IMR-90 (cell line): ENCODE results near the gene DHRS7C. TPM values are rescaled to one million over a fixed set of nuclear protein-coding genes. Genes with fewer than 3 reads are reported as not detected.

Experiments
- ATAC-seq: fragments of 200-7000 bp; cut with Tn5 transposase; 2 replicates; pipeline ENCODE4 v1.9.1; 2020; ENCODE audit warnings: low read depth, mild to moderate bottlenecking, moderate library complexity
- BruUV-seq: library from RNA; stranded (reverse); fragments of 400-500 nt; replicated peaks from 2 replicates; lab custom pipeline; 2021; lab: Mats Ljungman, UMichigan
- CTCF ChIA-PET: fragments of 300-600 bp; formaldehyde crosslinking; extraction: SDS; loops from one replicate; lab custom pipeline; 2021; ENCODE audit warnings: antibody characterized with exemption; lab: Yijun Ruan, JAX
- POLR2A ChIA-PET: fragments of 300-600 bp; sonication (Branson Sonifier 250); formaldehyde crosslinking; loops from one replicate; lab custom pipeline; 2022; ENCODE audit warnings: antibody characterized with exemption; ENCODE audit not compliant: unreplicated experiment; lab: Charles Lee
- DNase-seq: peaks from one replicate; pipeline ENCODE4 v3.0.0; 2013
- H2AFZ ChIP-seq: replicated peaks from 2 replicates; pipeline ENCODE3; 2013; ENCODE audit warnings: low read length, mild to moderate bottlenecking; ENCODE audit not compliant: poor library complexity
- H2AK5ac ChIP-seq: 2 replicates; pipeline ENCODE4 v1.6.1; 2013; ENCODE audit warnings: low read depth, low read length, inconsistent platforms
- H2AK9ac ChIP-seq: replicated peaks from 2 replicates; pipeline ENCODE3; 2013; ENCODE audit warnings: mild to moderate bottlenecking, low read depth, low read length, moderate library complexity; ENCODE audit not compliant: poor library complexity
- H2BK120ac ChIP-seq: 2 replicates; pipeline ENCODE4 v1.6.1; 2013; ENCODE audit warnings: low read depth, low read length, inconsistent platforms
- H2BK15ac ChIP-seq: 3 replicates; pipeline ENCODE4 v1.6.1; 2013; ENCODE audit warnings: low read depth, low read length, inconsistent platforms
- H2BK20ac ChIP-seq: 2 replicates; pipeline ENCODE4 v1.6.1; 2013; ENCODE audit warnings: low read depth, mild to moderate bottlenecking, inconsistent platforms, low read length, moderate library complexity
- H2BK5ac ChIP-seq: 2 replicates; pipeline ENCODE4 v1.6.1; 2013; ENCODE audit warnings: mild to moderate bottlenecking, low read depth, low read length, inconsistent platforms; ENCODE audit not compliant: poor library complexity, severe bottlenecking
- H3K14ac ChIP-seq: replicated peaks from 2 replicates; pipeline ENCODE4 v1.6.1; 2013; ENCODE audit warnings: low read depth, low read length, inconsistent platforms
- H3K18ac ChIP-seq: 2 replicates; pipeline ENCODE4 v1.6.1; 2013; ENCODE audit warnings: low read depth, low read length, control low read depth
- H3K23ac ChIP-seq: 2 replicates; pipeline ENCODE4 v1.6.1; 2013; ENCODE audit warnings: low read depth, low read length, inconsistent platforms
- H3K27ac ChIP-seq: 2 replicates; pipeline ENCODE4 v1.5.1; 2013; ENCODE audit warnings: mild to moderate bottlenecking, control low read depth, low read length; ENCODE audit not compliant: insufficient read depth
- H3K27me3 ChIP-seq: 2 replicates; pipeline ENCODE4 v1.6.1; 2013; ENCODE audit warnings: low read length; ENCODE audit not compliant: control insufficient read depth, insufficient read depth
- H3K36me3 ChIP-seq: 2 replicates; pipeline ENCODE4 v1.6.1; 2013; ENCODE audit warnings: low read length, mixed read lengths; ENCODE audit not compliant: control insufficient read depth, insufficient read depth
- H3K4ac ChIP-seq: 2 replicates; pipeline ENCODE4 v1.6.1; 2013; ENCODE audit warnings: low read depth, low read length, inconsistent platforms
- H3K4me1 ChIP-seq: 2 replicates; pipeline ENCODE4 v1.6.1; 2013; ENCODE audit warnings: low read length, mixed read lengths; ENCODE audit not compliant: control insufficient read depth, insufficient read depth
- H3K4me2 ChIP-seq: 2 replicates; pipeline ENCODE4 v1.6.1; 2013; ENCODE audit warnings: low read depth, mild to moderate bottlenecking, control low read depth, low read length, moderate library complexity
- H3K4me3 ChIP-seq: 2 replicates; pipeline ENCODE4 v1.5.1; 2013; ENCODE audit warnings: low read depth, mild to moderate bottlenecking, control low read depth, low read length, moderate library complexity; ENCODE audit not compliant: insufficient read depth
- H3K56ac ChIP-seq: 2 replicates; pipeline ENCODE4 v1.6.1; 2013; ENCODE audit warnings: low read length, inconsistent platforms; ENCODE audit not compliant: insufficient read depth; ENCODE audit errors: extremely low read depth
- H3K79me1 ChIP-seq, 2 experiments: 2 replicates each; pipeline ENCODE4 v1.6.1; 2013; ENCODE audit warnings: low read length in 2 of 2, inconsistent platforms in 1 of 2, low read depth in 1 of 2
- H3K9ac ChIP-seq: 2 replicates; pipeline ENCODE4 v1.6.1; 2013; ENCODE audit warnings: low read depth, low read length, control low read depth
- H3K9me1 ChIP-seq: 2 replicates; pipeline ENCODE4 v1.6.1; 2013; ENCODE audit warnings: low read length, inconsistent platforms; ENCODE audit not compliant: insufficient read depth
- H3K9me3 ChIP-seq: 2 replicates; pipeline ENCODE4 v1.6.1; 2013; ENCODE audit warnings: low read length; ENCODE audit not compliant: control insufficient read depth, insufficient read depth
- H4K20me1 ChIP-seq: 2 replicates; pipeline ENCODE4 v1.6.1; 2013; ENCODE audit warnings: low read length, inconsistent platforms; ENCODE audit not compliant: insufficient read depth
- H4K5ac ChIP-seq: 2 replicates; pipeline ENCODE4 v1.6.1; 2013; ENCODE audit warnings: mild to moderate bottlenecking, low read depth, low read length, control low read depth
- H4K8ac ChIP-seq, 2 experiments: 2 replicates each; pipeline ENCODE4 v1.6.1; 2013; ENCODE audit warnings: low read depth in 2 of 2, low read length in 2 of 2, control low read depth in 1 of 2, inconsistent platforms in 1 of 2
- H4K91ac ChIP-seq: 2 replicates; pipeline ENCODE4 v1.6.1; 2013; ENCODE audit warnings: low read depth, low read length, inconsistent platforms; ENCODE audit not compliant: insufficient read depth
- BHLHE40 ChIP-seq: fragments of 150-350 bp; IDR thresholded peaks from 2 replicates; pipeline ENCODE4 v1.6.1; 2016; ENCODE audit warnings: mild to moderate bottlenecking, low read depth, low read length
- CEBPB ChIP-seq: IDR thresholded peaks from 2 replicates; pipeline ENCODE4 v1.6.1; 2012; ENCODE audit warnings: low read depth, low read length, improper control_type of control experiment
- CHD1 ChIP-seq: IDR thresholded peaks from 2 replicates; pipeline ENCODE4 v1.6.1; 2012; ENCODE audit warnings: low read depth, low read length, improper control_type of control experiment
- CTCF ChIP-seq: conservative IDR thresholded peaks from 2 replicates; pipeline ENCODE4 v1.5.1; 2012; ENCODE audit warnings: mild to moderate bottlenecking, low read depth, low read length, improper control_type of control experiment
- ELK1 ChIP-seq: fragments of 150-350 bp; IDR thresholded peaks from 2 replicates; pipeline ENCODE4 v1.6.1; 2016; ENCODE audit warnings: low read depth, mild to moderate bottlenecking, low read length, moderate library complexity, borderline replicate concordance
- FOS ChIP-seq: fragments of 150-350 bp; IDR thresholded peaks from 2 replicates; pipeline ENCODE4 v1.6.1; 2016; ENCODE audit warnings: low read depth, low read length
- MAFK ChIP-seq: IDR thresholded peaks from 2 replicates; pipeline ENCODE4 v1.6.1; 2012; ENCODE audit warnings: low read depth, low read length, improper control_type of control experiment
- MAZ ChIP-seq: IDR thresholded peaks from 2 replicates; pipeline ENCODE4 v1.6.1; 2012; ENCODE audit warnings: low read depth, mild to moderate bottlenecking, low read length, improper control_type of control experiment, moderate library complexity, borderline replicate concordance
- MXI1 ChIP-seq: IDR thresholded peaks from 2 replicates; pipeline ENCODE4 v1.6.1; 2012; ENCODE audit warnings: low read depth, mild to moderate bottlenecking, low read length, moderate library complexity, borderline replicate concordance
- NFE2L2 ChIP-seq: fragments of 150-350 bp; IDR thresholded peaks from 2 replicates; pipeline ENCODE4 v1.6.1; 2016; ENCODE audit warnings: low read depth, mild to moderate bottlenecking, low read length
- POLR2A ChIP-seq: IDR thresholded peaks from 2 replicates; pipeline ENCODE4 v1.6.1; 2012; ENCODE audit warnings: mild to moderate bottlenecking, low read depth, low read length
- RAD21 ChIP-seq: IDR thresholded peaks from 2 replicates; pipeline ENCODE4 v1.6.1; 2012; ENCODE audit warnings: low read length, improper control_type of control experiment
- RCOR1 ChIP-seq: IDR thresholded peaks from 2 replicates; pipeline ENCODE4 v1.6.1; 2012; ENCODE audit warnings: mild to moderate bottlenecking, low read length, improper control_type of control experiment; ENCODE audit not compliant: insufficient replicate concordance
- RFX5 ChIP-seq: IDR thresholded peaks from 2 replicates; pipeline ENCODE4 v1.8.0; 2012; ENCODE audit warnings: low read depth, mild to moderate bottlenecking, low read length, moderate library complexity
- SMC3 ChIP-seq: fragments of 150-350 bp; IDR thresholded peaks from 2 replicates; pipeline ENCODE4 v1.6.1; 2016; ENCODE audit warnings: low read depth, mild to moderate bottlenecking, antibody characterized with exemption, low read length, moderate library complexity
- USF2 ChIP-seq: fragments of 150-350 bp; IDR thresholded peaks from 2 replicates; pipeline ENCODE4 v1.6.1; 2017; ENCODE audit warnings: mild to moderate bottlenecking, antibody characterized with exemption, low read length, low read depth
- WGBS, 2 experiments: methylation state at CpG; one replicate each; pipeline versions ENCODE4 v1.1.5 to v1.1.7; 2013; ENCODE audit warnings: missing lambda C conversion rate in 2 of 2; ENCODE audit not compliant: insufficient read length in 1 of 2; ENCODE audit errors: extremely low coverage in 2 of 2; 5-methylcytosine and 5-hydroxymethylcytosine counted together
- dilution Hi-C: fragments of 300-500 bp; cut with HindIII; formaldehyde crosslinking; loops from one replicate; pipeline ENCODE4 v1.14.3; 2018; ENCODE audit warnings: low sequenced_read_pairs; ENCODE audit not compliant: unreplicated experiment
- in situ Hi-C: fragments of 300-500 bp; cut with MboI; formaldehyde crosslinking; loops from 3 replicates; pipeline ENCODE4 v1.14.3; 2019; ENCODE audit warnings: low sequenced_read_pairs, inconsistent platforms, mixed read lengths
- intact Hi-C: fragments of 100-400 bp; cut with micrococcal nuclease; formaldehyde crosslinking; loops from 2 replicates; pipeline ENCODE4 v1.10.0; 2022
- polyA plus RNA-seq, 3 experiments: library from polyadenylated mRNA; depleted of rRNA; stranded (reverse); fragments of >200 nt; gene quantifications; 2 replicates each; pipeline ENCODE4 v1.2.3, GENCODE V29; 2012; ENCODE audit warnings: low replicate concordance in 1 of 3
- total RNA-seq: library from RNA; depleted of rRNA; stranded (reverse); fragments of >200 nt; gene quantifications from 2 replicates; pipeline ENCODE4 v1.2.3, GENCODE V29; 2012

Gene DHRS7C
- total and polyA plus RNA-seq, 2 of the 4 experiments (the other 2 are of a cell fraction): not detected

GRCh38 chr17:9801505-9801904 is 10.1 kb upstream of the DHRS7C start:
- Histone ChIP-seq H4K8ac (no peak overlapping the region), H3K23ac (no peak overlapping the region), H3K14ac (no peak overlapping the region), H3K27me3 (no peaks in the 10 kb centered on the region), H3K4ac (no peak overlapping the region), H2AK9ac (no peak overlapping the region), H3K4me2 (no peak overlapping the region), H3K9ac (no peak overlapping the region), H3K27ac (no peak overlapping the region), H2BK15ac (no peak overlapping the region), H2BK20ac (no peak overlapping the region), H3K4me1 (no peaks in the 10 kb centered on the region), H4K91ac (no peak overlapping the region), H3K9me1 (no peaks in the 10 kb centered on the region), H3K18ac (no peak overlapping the region), H2AK5ac (no peak overlapping the region), H3K36me3 (no peaks in the 10 kb centered on the region), H2AFZ (no peak overlapping the region), H3K79me1 (no peaks in the 10 kb centered on the region), H4K5ac (no peak overlapping the region), H4K20me1 (no peaks in the 10 kb centered on the region), H3K9me3 (peaks cover 2% of the 10 kb centered on the region; the same call in 1 of the 2 replicates), H2BK5ac (no peak overlapping the region), H3K56ac (no peak overlapping the region), H2BK120ac (no peak overlapping the region), H3K4me3 (no peak overlapping the region)
- DNase-seq: no peak
- CTCF ChIA-PET: no interaction called here
- no CpG with 5 or more reads among the region's 2 CpGs for WGBS, 2 experiments
- POLR2A ChIA-PET: no interaction called here
- no peak for ATAC-seq
- no peak for TF ChIP-seq SMC3
- TF ChIP-seq CTCF: no peak
- no peak for TF ChIP-seq POLR2A
- TF ChIP-seq CHD1: no peak
- TF ChIP-seq BHLHE40: no peak
- TF ChIP-seq RAD21: no peak
- TF ChIP-seq MXI1: no peak
- TF ChIP-seq CEBPB: no peak
- no peak for TF ChIP-seq MAFK
- TF ChIP-seq MAZ: no peak
- TF ChIP-seq NFE2L2: no peak
- TF ChIP-seq USF2: no peak
- TF ChIP-seq RCOR1: no peak
- TF ChIP-seq ELK1: no peak
- no peak for TF ChIP-seq FOS
- no peak for TF ChIP-seq RFX5
- no TSS peak for BruUV-seq
- dilution Hi-C loops (no loop called here), intact Hi-C loops (no loop called here), in situ Hi-C loops (no loop called here)
